Endothelial cell of umbilical vein (primary cell): ENCODE measurements around the gene IL9. TPM values are rescaled to one million over a fixed set of nuclear protein-coding genes. Genes with fewer than 3 reads are reported as not detected.

Source experiments
- BruUV-seq: library from RNA; stranded (reverse); fragments of 400-500 nt; replicated peaks from 2 replicates; lab custom pipeline; 2021; lab: Mats Ljungman, UMichigan
- CTCF ChIA-PET: fragments of 300-600, 350-600 bp; sonication (Branson Sonifier 250); formaldehyde crosslinking; loops from one replicate; lab custom pipeline; 2021; ENCODE audit warnings: antibody characterized with exemption, inconsistent platforms; lab: Charles Lee
- POLR2A ChIA-PET: fragments of 300-600, 350-600 bp; sonication (Branson Sonifier 250); formaldehyde crosslinking; loops from one replicate; lab custom pipeline; 2021; ENCODE audit warnings: antibody characterized with exemption, inconsistent platforms; lab: Charles Lee
- DNase-seq: peaks from one replicate; pipeline ENCODE4 v3.0.0-alpha.2; 2011; ENCODE audit warnings: low read depth, low spot score
- FAIRE-seq: peaks from 2 replicates; lab custom pipeline; 2011; peaks lifted over from hg19 to GRCh38; lab: Jason Lieb, UNC
- H2AFZ ChIP-seq: 2 replicates; pipeline ENCODE4 v1.6.0; 2012; ENCODE audit warnings: low read depth, low read length, control low read depth, inconsistent platforms
- H3K27ac ChIP-seq: 2 replicates; pipeline ENCODE4 v1.5.1; 2011; ENCODE audit warnings: low read depth, mild to moderate bottlenecking, control low read depth, low read length, moderate library complexity; ENCODE audit not compliant: insufficient read depth
- H3K27me3 ChIP-seq, 2 experiments: 2 replicates each; pipeline versions ENCODE4 v1.6.0 to v1.6.1; 2011; ENCODE audit warnings: low read length in 2 of 2, mixed read lengths in 1 of 2; ENCODE audit not compliant: control insufficient read depth in 2 of 2, insufficient read depth in 2 of 2
- H3K36me3 ChIP-seq, 2 experiments: 2 replicates in 1 of 2; 3 replicates in 1 of 2; pipeline ENCODE4 v1.5.1; 2011; ENCODE audit warnings: low read length in 2 of 2, mild to moderate bottlenecking in 1 of 2, moderate library complexity in 1 of 2; ENCODE audit not compliant: control insufficient read depth in 2 of 2, insufficient read depth in 2 of 2; ENCODE audit errors: extremely low read depth in 1 of 2
- H3K4me1 ChIP-seq: 3 replicates; pipeline ENCODE4 v1.5.1; 2011; ENCODE audit warnings: mild to moderate bottlenecking, low read length; ENCODE audit not compliant: control insufficient read depth, insufficient read depth; ENCODE audit errors: extremely low read depth
- H3K4me2 ChIP-seq: 2 replicates; pipeline ENCODE4 v1.6.1; 2011; ENCODE audit warnings: low read length, control low read depth, mixed read lengths; ENCODE audit not compliant: insufficient read depth
- H3K4me3 ChIP-seq, 3 experiments: fragments of 200-600 bp in 1 of 3; sonication (generic), shearing (Covaris generic) in 1 of 3; replicated peaks in 1 of 3; 2 replicates each; pipeline ENCODE4 v1.5.1; 2011 to 2016; ENCODE audit warnings: control low read depth in 3 of 3, low read length in 3 of 3, mild to moderate bottlenecking in 2 of 3, inconsistent platforms in 1 of 3, low read depth in 1 of 3, moderate library complexity in 1 of 3; ENCODE audit not compliant: insufficient read depth in 1 of 3
- H3K79me2 ChIP-seq: 2 replicates; pipeline ENCODE4 v1.6.0; 2012; ENCODE audit warnings: low read length, inconsistent platforms; ENCODE audit not compliant: control insufficient read depth, insufficient read depth
- H3K9ac ChIP-seq: replicated peaks from 2 replicates; pipeline ENCODE3; 2011; ENCODE audit warnings: low read length, control low read depth; ENCODE audit not compliant: insufficient read depth; ENCODE audit errors: extremely low read depth
- H3K9me1 ChIP-seq: replicated peaks from 3 replicates; pipeline ENCODE4 v1.6.0; 2011; ENCODE audit warnings: mild to moderate bottlenecking, low read length; ENCODE audit not compliant: control insufficient read depth, insufficient read depth; ENCODE audit errors: extremely low read depth
- H3K9me3 ChIP-seq: replicated peaks from 2 replicates; pipeline ENCODE4 v1.5.1; 2012; ENCODE audit warnings: low read length, inconsistent platforms; ENCODE audit not compliant: control insufficient read depth, insufficient read depth
- H4K20me1 ChIP-seq: replicated peaks from 2 replicates; pipeline ENCODE3; 2011; ENCODE audit warnings: mild to moderate bottlenecking, low read length; ENCODE audit not compliant: control insufficient read depth, insufficient read depth; ENCODE audit errors: extremely low read depth
- CTCF ChIP-seq, 2 donors: IDR thresholded peaks; 1 replicate in 1 of 2; 2 replicates in 1 of 2; pipeline ENCODE4 v1.5.1; 2011; ENCODE audit warnings: low read length in 2 of 2, mild to moderate bottlenecking in 2 of 2, moderate library complexity in 2 of 2, control low read depth in 1 of 2, inconsistent platforms in 1 of 2, low read depth in 1 of 2; ENCODE audit not compliant: insufficient read depth in 1 of 2; ENCODE audit errors: extremely low read depth in 1 of 2
- FOS ChIP-seq: IDR thresholded peaks from 2 replicates; pipeline ENCODE4 v1.6.1; 2011; ENCODE audit warnings: mild to moderate bottlenecking, low read length, moderate library complexity, borderline replicate concordance; ENCODE audit not compliant: insufficient read depth
- GATA2 ChIP-seq: IDR thresholded peaks from 2 replicates; pipeline ENCODE4 v1.7.0; 2011; ENCODE audit warnings: low read depth, mild to moderate bottlenecking, moderate library complexity, mixed read lengths, low read length; ENCODE audit not compliant: insufficient read length, insufficient read depth
- JUN ChIP-seq: IDR thresholded peaks from 2 replicates; pipeline ENCODE4 v1.6.1; 2011; ENCODE audit warnings: borderline replicate concordance, low read depth; ENCODE audit not compliant: insufficient read length, insufficient read depth
- MAX ChIP-seq: IDR thresholded peaks from 2 replicates; pipeline ENCODE4 v1.6.1; 2011; ENCODE audit not compliant: insufficient read depth, insufficient read length
- dilution Hi-C: fragments of 300-500 bp; cut with MboI; formaldehyde crosslinking; loops from one replicate; pipeline ENCODE4 v1.15.0; 2019; ENCODE audit warnings: low sequenced_read_pairs; ENCODE audit not compliant: extremely low pct_ligation_motif_present
- intact Hi-C: fragments of 100-400 bp; cut with micrococcal nuclease; formaldehyde crosslinking; loops from one replicate; pipeline ENCODE4 v1.10.0; 2022
- polyA plus RNA-seq, 4 experiments: library from polyadenylated mRNA; depleted of rRNA in 3 of 4; stranded (reverse) in 3 of 4; unstranded in 1 of 4; fragments of >200 nt; gene quantifications; 2 replicates each; pipeline versions ENCODE4 v1.2.1 to v1.2.3, GENCODE V29; 2011 to 2012; ENCODE audit warnings: missing spikeins in 1 of 4
- total RNA-seq: library from RNA; stranded (reverse); gene quantifications from 2 replicates; pipeline ENCODE4 v1.2.3, GENCODE V29; 2021

The IL9 gene
- total and polyA plus RNA-seq, 2 donors (not counting 3 experiments of a cell fraction or from before 2014, with no cell fraction given), result not detected

GRCh38 chr5:135930949-135931295 lies 35.3 kb upstream of the IL9 start:
- DNase-seq, result no peak
- ChIA-PET POLR2A (no interaction called here), CTCF (interaction anchor here (1.4 kb wide), 1 partner anchor 8 kb away, joined by 3 read pairs; no protein-coding TSS in a partner anchor)
- no peaks in the 10 kb centered on the region for H3K9me3 ChIP-seq
- H4K20me1 ChIP-seq, result no peaks in the 10 kb centered on the region
- no peak overlapping the region for H3K9ac ChIP-seq
- H3K9me1 ChIP-seq, result no peaks in the 10 kb centered on the region
- H2AFZ ChIP-seq, result no peak overlapping the region
- intact Hi-C loops (no loop called here), dilution Hi-C loops (no loop called here)
- H3K4me1 ChIP-seq, result no peaks in the 10 kb centered on the region
- no peaks in the 10 kb centered on the region for H3K79me2 ChIP-seq
- TF ChIP-seq GATA2 (no peak), CTCF (IDR thresholded peaks at IDR 0.05; ENCODE audit: extremely low read depth in 1 of 2, insufficient read depth in 1 of 2, low read depth in 1 of 2, low read length in 2 of 2) (no peak), FOS (no peak), JUN (no peak), MAX (no peak)
- FAIRE-seq, result no peak
- peaks cover 38 to 74% of the 10 kb centered on the region in 2 experiments for H3K27me3 ChIP-seq
- H3K36me3 ChIP-seq, result no peaks in the 10 kb centered on the region
- no peak overlapping the region for H3K4me2 ChIP-seq
- H3K4me3 ChIP-seq, result no peak overlapping the region
- H3K27ac ChIP-seq, result no peak overlapping the region
- no TSS peak for BruUV-seq
